Cortex of kidney (tissue), 1 donor: ENCODE measurements around the gene MAPK4.
"Not testable (repeated sequence)": the region's sequence is repeated elsewhere in the genome, so short reads cannot be mapped to it uniquely, and the experiment has no call there.

Experiments used
- DNase-seq: peaks from one replicate; lab custom pipeline; 2025; lab: John Stamatoyannopoulos, UW

The MAPK4 gene

GRCh38 chr18:50573679-50574078 is 13.8 kb downstream of the MAPK4 start:
- DNase-seq, result no peak

GRCh38 chr18:50578030-50578429 is 18.1 kb downstream of the MAPK4 start:
- DNase-seq, result no peak

- DNase-seq, result no peak
Measured at GRCh38 chr18:50578651-50579050, 18.8 kb downstream of the MAPK4 start.

DNA sequence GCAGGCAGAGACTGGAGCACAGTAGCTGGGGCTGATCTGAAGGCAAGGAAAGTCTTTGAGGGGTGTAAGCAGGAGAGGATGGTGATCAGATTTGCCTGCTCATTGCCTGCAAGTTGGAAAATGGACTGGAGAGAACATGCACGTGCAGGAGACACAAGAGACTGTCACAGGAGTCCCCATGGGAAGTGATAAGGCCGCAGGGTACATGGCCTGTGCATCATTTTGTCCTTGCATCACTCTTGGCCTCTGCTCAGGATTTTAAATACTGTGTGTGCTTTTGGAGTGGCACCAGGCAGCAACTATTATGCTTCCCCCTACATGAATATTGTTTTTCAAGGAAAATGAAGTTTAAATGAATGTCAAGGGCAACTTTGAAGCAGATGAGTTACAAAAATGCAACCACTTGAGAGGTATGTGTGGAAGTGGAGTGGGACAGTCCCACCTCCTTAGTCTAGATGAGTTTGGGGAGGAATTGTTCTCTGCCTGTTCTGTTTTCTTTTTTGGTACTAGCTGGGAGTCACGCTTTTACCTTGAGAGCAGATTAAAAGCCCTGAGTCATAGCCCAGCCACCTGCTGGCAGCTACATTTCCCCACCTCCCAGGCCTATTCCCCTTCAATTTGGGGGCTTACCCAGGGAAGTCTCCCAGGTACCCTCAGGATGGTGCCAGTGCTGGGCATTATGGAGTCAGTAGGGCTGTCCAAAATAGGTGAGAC is 19.3 kb downstream of the MAPK4 start:
- no peak for DNase-seq

DNA sequence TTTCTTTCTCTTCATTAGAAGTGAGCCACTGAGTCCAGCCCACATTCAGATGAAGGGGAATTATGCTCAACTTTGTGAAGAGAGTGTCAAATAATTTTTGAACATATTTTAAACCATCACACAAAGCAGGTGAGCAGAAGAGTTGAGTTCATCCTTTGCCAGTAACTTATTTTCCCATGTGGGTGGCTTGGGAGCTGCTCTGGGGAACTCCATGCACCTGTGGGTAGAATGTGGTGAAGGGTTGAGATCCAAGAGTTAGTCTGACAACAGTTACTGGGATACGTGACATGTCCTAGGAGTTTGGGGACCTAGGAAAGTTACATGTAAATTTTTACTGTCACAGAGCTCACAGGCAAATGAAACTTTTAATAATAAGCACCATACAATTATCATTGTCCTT is 21.6 kb downstream of the MAPK4 start:
- DNase-seq, result no peak

DNA sequence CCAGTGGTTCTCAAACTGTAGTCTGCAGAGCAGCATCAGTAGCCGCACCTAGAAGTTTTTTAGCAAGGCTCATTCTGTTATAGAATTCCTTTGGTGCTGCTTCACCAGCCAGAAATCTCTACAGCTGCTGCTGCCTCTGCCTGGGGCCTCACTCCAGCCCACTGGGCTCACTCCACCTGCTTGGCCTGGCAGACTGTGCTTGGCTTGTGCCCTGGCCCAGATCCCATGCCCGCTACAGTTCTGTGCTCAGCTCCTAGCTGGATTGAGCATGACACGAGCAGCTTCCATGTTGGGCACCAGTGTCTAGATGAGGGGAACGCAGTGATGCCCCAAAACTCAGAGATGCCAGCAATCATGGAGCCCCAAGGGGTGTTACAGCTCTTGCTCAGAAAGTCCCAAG is 22.6 kb downstream of the MAPK4 start:
- DNase-seq, result no peak

DNA sequence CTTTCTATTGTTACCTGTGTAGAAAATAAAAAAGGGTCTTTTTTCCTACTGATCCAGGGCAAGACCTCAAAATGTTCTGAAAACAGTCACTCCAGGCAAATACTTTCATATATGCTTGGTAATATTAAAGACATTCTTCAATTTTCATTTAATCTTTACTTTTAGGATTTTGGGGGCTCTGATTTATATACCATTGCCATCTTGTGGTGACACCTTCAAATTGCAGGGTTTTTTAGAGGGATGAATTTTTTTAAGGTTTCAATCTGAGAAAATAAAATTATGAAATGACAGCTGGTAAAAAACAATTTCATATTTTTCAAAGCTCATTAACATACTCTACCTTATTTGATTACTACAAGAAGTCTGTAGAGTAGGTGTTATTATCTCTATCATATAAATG is 26.8 kb downstream of the MAPK4 start:
- no peak for DNase-seq

GRCh38 chr18:50590593-50590992 is 30.7 kb downstream of the MAPK4 start:
- no peak for DNase-seq

- no peak for DNase-seq
Measured at GRCh38 chr18:50594012-50594411, 34.1 kb downstream of the MAPK4 start.

DNA sequence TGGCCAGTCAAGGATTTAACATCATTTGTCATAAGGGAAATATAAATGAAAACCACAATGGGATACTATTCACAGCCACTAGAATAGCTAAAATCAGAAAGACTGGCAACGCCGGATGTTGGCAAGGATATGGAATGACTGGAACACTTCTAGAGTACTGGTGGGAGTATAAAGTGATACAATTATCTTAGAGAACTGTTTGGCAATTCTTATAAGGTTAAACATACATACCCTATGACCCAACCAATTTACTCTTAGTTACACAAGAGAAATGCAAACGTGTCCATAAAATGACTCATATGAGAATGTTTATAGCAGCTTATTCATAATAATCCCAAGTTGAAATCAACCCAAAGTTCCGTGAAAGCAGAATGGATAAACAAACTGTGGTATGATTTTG is 35.1 kb downstream of the MAPK4 start:
- DNase-seq, result no peak

GRCh38 chr18:50602466-50602865 is 42.6 kb downstream of the MAPK4 start:
- DNase-seq, result no peak

GRCh38 chr18:50606609-50607008 is 46.7 kb downstream of the MAPK4 start:
- no peak for DNase-seq

DNA sequence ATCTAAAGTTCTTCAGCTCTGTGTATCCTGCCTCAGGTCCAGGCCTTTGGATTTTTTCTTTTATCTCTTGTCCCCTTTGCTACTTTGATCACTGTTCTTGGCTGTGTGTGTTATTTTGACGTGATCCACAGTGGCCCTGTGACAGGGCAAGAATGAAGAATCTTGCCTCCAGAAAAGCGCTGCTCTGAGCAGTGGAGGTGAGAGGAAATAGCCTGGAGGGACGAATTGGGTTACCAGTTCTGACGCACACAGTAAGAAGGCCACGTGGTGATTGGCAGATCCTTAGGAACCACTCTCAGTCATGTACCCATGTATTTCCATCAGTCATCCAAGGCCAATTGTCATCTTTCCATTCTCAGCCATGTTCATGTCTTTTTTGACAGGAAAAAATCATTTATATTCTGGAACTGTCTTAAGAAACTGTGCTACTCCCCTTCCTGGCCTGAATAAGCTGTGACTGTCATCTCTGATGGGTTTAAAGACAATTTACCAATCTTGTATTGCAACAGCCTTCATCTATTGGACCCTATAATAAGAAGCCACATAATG is 47.6 kb downstream of the MAPK4 start:
- no peak for DNase-seq

DNA sequence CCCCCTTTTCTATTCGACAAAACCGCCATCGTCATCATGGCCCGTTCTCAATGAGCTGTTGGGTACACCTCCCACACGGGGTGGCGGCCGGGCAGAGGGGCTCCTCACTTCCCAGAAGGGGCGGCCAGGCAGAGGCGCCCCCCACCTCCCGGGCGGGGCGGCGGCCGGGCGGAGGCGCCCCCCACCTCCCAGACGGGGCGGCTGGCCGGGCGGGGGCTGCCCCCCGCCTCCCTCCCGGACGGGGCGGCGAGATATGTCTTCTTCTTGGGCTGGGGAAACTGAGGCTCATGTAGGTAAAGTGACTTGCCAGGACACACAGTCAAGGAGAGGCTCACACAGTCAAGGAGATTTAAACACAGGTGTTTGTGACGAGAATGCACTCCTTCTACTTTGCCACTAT is 49.3 kb downstream of the MAPK4 start:
- DNase-seq, result not testable (repeated sequence)

DNA sequence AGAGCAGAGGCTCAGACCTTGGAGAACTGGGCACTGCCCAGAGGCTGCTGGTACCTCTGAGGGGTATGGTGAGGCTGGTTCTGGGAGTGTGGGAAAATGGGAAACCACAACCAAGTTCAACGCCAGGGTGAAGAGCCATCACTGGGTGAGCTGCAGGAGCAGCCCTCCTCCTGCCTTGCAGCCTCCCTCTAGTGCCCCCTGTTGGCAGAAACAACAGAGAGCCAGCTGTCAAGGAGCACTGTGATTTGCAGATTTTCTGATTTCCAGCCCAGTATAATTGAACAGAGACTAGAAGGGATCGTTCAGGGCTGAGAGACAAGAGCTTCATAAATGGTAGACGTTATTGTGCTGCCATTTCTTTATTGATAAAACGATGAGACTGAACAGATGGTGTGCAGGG is 50.5 kb downstream of the MAPK4 start:
- no peak for DNase-seq

GRCh38 chr18:50611529-50611941 is 51.6 kb downstream of the MAPK4 start:
- no peak for DNase-seq

- DNase-seq, result no peak
Measured at GRCh38 chr18:50614838-50615237, 55.0 kb downstream of the MAPK4 start.

- no peak for DNase-seq
Measured at GRCh38 chr18:50616484-50617048, 56.7 kb downstream of the MAPK4 start.

DNA sequence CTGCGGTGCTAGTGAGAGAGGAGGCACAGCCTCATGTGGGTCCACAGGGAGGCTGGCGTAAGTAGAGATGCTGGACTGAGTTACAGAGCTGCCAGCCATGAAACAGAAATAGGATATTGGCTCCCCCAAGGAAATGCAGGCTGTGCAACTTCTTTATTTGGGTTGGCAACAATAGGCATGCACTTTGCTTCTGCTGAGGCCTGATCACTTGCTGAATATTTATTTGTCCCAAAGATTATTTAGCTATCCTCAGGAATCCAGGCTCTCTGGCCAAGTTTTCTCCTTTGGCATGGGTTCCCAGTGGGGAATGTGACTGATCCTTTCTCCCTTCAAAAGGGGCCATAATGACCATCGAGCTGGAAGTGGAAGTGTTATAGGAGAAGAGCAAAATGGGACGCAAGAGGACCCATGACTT is 60.0 kb downstream of the MAPK4 start:
- no peak for DNase-seq

DNA sequence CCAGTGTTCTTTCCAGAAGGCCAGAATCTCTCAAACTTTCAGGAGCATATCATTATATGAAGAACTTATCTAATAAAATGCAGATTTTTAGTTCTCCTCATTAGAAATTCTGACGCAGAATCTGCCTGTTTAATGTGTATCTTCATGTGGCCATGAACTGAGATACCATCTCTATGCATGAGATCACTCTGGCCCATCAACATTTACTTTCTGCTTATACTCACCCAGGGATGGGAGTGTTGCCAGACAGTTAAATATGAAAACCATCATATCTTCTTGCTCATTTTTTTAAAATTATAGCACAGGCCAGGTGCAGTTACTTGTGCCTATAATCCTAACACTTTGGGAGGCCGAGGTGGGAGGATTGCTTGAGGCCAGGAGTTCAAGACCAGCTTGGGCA is 60.4 kb downstream of the MAPK4 start:
- no peak for DNase-seq

- DNase-seq, result no peak
Measured at GRCh38 chr18:50621366-50621765, 61.5 kb downstream of the MAPK4 start.

DNA sequence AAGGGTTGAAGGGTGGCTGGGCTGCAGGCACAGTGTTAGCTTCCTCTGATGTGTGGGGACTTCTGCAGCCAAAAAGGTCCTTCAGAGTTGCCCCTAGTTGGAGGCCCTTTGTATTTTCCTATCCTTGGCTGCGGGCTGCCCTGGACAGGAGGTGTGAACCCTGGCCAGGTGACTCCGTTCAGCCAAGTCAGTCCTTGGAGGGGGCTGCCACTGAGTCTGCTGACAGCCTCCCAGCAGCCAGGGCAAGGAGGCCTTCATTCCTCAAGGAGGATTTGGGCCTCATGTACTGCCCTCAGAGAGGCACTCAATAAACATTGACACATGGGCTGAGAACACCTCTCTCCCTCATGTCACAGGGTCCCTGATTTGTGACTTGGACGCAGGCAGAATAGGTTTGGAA is 62.4 kb downstream of the MAPK4 start:
- DNase-seq, result no peak

DNA sequence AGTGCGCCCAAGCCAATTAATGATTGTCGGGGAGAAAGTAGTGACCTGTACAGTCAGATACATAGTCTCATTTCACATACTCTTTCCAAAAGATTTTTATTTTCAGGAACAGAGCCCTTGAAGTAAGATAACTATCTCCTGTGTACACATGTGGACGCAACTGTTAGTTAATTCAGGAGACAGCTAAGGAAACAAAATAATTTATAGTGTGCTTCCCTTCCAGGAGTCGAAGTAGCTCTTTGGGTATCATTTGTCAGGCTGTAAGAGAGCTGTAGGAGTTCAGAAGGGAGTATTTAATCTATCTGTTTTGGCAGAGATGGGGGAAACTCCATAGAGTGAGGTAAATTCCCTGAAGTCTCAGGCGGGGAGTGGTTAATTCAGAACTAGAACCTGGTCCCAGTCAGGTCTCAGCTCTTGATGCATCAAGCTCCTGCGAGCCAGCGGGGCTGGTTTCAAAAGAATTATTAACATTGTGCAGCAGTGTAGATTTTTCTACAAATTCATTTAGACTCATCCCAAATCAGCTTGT is 63.0 kb downstream of the MAPK4 start:
- no peak for DNase-seq
